ENCODE data around the gene NFE2L1.
A peak's percentile ranks its signal among the peaks of the same experiment; 100 is the strongest.

NFE2L1 gene

DNA sequence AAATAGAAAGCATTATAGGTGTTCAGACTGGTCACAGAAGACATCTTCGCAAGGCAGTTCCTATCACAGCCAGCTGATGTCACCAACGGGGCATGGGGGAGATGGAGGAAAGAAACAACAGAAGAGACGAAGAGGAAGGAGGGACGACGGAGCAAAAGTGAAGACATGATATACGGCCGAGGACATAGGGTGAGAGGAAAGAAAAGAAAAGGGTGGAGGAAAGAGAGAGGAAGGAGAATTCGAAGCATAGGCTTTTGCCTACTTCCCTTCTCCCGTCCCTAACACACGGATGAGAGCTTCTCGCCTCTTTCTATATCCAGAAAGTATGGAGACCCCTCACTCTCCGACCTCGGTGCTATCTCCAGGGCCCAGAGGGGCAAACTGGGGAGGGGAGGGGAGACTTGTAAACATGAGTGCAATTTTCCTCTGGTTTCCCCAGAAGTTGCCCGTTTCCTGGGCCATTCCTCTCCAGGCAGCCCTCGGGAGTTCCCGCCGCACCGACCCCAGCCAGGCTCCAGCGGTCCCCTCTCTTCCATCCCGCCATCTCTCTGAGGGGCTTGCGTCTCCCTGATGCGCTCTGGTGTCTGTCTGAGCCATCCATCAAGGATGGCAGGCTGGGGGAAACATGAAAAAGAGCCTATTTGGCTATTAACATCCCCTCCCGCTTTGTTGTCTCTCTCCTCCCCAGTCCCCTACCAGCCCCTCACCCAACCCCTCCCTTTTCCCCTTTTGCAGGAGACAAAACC lies 36.6 kb upstream of the NFE2L1 start:
- Histone ChIP-seq H3K27ac (peak overlapping the region; percentile 96), H3K9me3 (ENCODE audit: severe bottlenecking) (no peaks in the 10 kb centered on the region)
- DNase-seq = peak; percentile 90

DNA sequence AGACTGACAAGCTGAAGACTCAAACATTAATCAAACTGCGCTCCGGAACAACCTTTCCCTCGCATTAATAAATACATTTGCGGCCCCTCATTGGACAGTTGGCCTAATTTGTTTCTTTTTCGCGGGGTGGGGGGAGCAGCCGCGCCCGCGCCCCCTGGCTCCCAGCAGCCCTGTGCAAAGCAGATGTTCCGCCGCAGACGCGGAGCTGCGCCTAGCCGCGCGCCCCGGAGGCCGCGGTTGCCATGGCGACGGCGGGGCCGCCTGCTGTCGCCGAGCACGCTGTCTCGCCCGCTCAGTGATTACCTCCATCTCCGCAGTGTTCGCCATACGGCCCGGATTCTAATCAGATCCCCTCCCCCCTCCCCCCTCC lies 36.0 kb upstream of the NFE2L1 start:
- TF ChIP-seq, protein P1, sequence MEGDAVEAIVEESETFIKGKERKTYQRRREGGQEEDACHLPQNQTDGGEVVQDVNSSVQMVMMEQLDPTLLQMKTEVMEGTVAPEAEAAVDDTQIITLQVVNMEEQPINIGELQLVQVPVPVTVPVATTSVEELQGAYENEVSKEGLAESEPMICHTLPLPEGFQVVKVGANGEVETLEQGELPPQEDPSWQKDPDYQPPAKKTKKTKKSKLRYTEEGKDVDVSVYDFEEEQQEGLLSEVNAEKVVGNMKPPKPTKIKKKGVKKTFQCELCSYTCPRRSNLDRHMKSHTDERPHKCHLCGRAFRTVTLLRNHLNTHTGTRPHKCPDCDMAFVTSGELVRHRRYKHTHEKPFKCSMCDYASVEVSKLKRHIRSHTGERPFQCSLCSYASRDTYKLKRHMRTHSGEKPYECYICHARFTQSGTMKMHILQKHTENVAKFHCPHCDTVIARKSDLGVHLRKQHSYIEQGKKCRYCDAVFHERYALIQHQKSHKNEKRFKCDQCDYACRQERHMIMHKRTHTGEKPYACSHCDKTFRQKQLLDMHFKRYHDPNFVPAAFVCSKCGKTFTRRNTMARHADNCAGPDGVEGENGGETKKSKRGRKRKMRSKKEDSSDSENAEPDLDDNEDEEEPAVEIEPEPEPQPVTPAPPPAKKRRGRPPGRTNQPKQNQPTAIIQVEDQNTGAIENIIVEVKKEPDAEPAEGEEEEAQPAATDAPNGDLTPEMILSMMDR (IDR thresholded peaks at IDR 0.05; ENCODE audit: low read depth, low read length) = peak; percentile 11; the same call in 1 of the 2 replicates
- H3K27me3 ChIP-seq (ENCODE audit: insufficient read depth, low read depth, severe bottlenecking) = no peaks in the 10 kb centered on the region
- H3K9me3 ChIP-seq (ENCODE audit: severe bottlenecking) = no peaks in the 10 kb centered on the region
- H3K27ac ChIP-seq = peak overlapping the region; percentile 96
- H3K4me3 ChIP-seq (ENCODE audit: low read depth, low read length) = peak overlapping the region; percentile 70
- H3K36me3 ChIP-seq = no peaks in the 10 kb centered on the region
- peak; percentile 98 for DNase-seq

More for the DNA sequence above, 36.6 kb upstream of the NFE2L1 start:
- Histone ChIP-seq H3K36me3 (no peaks in the 10 kb centered on the region), H3K4me3 (ENCODE audit: low read depth, low read length) (peak overlapping the region; percentile 70), H3K27me3 (ENCODE audit: insufficient read depth, low read depth, severe bottlenecking) (no peaks in the 10 kb centered on the region)
- TF ChIP-seq, protein P1 (IDR thresholded peaks at IDR 0.05; ENCODE audit: low read depth, low read length) = peak; percentile 83

DNA sequence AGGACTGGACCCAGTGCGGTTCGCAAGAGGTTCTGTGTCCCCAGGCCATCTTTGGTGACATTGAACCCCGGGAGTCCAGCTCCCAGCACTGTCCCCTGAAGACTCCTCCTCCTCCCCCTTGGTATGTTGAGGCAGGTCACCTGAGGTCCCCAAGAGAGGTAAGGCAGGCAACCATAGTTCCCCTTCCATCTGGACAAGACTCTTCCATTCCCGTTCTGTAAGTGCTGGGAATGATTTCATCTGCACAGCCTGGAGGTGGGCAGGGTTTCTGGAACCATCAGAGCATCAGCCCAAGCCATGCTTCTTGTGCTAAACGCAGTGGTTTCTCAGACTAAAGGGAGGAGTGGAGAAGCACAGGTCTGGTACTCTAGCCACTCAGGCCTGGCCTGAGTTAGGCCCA lies 35.5 kb upstream of the NFE2L1 start:
- peak overlapping the region; percentile 27; the same call in 1 of the 2 replicates for H3K4me3 ChIP-seq (ENCODE audit: low read depth, low read length)
- no peak for DNase-seq

DNA sequence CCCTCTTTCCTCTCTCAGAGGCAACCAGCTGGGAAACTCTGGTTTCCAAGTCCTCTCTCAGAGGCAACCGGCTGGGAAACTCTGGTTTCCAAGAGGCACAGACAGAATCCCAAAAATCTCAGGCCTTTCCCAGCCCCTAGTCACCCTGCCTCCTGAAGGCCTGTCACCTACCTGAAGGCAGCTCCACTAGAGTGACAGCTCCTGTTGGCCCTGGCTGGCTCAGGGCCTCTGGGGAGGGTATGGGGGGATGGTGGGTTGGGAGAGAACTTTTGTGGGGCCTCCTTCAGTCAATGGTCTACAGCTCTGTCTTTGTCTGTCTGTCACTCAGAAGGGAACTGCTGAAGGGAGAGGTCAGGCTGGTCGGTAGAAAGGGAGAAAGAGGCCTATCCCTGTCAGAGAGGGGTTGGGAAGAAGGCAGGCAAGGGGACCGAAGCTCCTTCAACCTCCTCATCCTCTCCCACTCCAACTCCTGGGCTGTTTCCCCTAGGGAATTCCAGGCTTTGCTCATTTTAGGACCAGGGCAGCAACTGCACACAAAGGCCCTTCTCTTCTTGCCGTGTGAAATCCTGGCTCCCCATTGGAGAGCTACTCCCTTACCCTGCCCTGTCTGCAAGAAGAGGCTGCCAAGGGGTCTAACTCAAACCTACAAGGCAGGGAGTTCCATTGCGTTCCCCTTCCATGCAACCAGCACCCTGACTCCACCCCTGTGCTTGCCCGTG lies 34.1 kb upstream of the NFE2L1 start:
- Histone ChIP-seq H3K27me3 (ENCODE audit: insufficient read depth, low read depth, severe bottlenecking) (no peaks in the 10 kb centered on the region), H3K27ac (peak overlapping the region; percentile 96), H3K9me3 (ENCODE audit: severe bottlenecking) (no peaks in the 10 kb centered on the region), H3K36me3 (no peaks in the 10 kb centered on the region), H3K4me3 (ENCODE audit: low read depth, low read length) (peak overlapping the region; percentile 17)
- DNase-seq = no peak
- TF ChIP-seq, protein P1 (IDR thresholded peaks at IDR 0.05; ENCODE audit: low read depth, low read length) = no peak

More for the DNA sequence above, 35.5 kb upstream of the NFE2L1 start:
- TF ChIP-seq, protein P1 (IDR thresholded peaks at IDR 0.05; ENCODE audit: low read depth, low read length) = no peak
- peak overlapping the region; percentile 96 for H3K27ac ChIP-seq
- H3K9me3 ChIP-seq (ENCODE audit: severe bottlenecking) = no peaks in the 10 kb centered on the region
- no peaks in the 10 kb centered on the region for H3K27me3 ChIP-seq (ENCODE audit: insufficient read depth, low read depth, severe bottlenecking)
- H3K36me3 ChIP-seq = no peaks in the 10 kb centered on the region

DNA sequence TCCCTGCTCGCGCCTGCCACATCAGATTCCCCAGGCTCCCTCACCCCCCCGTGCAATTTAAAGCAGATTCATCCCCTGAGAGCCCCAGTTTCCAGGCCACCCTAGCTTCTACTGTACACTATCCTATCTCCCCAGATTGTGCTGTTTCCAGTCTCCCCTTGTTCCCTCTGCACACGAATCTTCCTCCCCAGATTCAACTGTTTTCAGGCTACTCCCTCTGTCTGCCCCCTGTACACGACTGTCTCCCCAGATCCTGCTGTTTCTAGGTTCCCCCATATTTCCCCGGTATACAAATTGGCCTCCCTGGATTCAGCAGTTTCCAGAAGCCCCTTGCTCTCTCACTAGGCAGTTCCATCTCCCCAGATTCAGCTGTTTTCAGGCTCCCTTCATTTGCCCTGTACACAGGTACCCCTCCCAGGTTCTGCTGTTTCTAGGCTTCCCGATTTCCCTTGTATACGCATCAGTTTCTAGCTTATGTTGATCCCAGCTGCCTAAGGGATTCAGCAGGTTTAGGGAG lies 33.5 kb upstream of the NFE2L1 start:
- Histone ChIP-seq H3K4me3 (ENCODE audit: low read depth, low read length) (peak overlapping the region; percentile 17), H3K27me3 (ENCODE audit: insufficient read depth, low read depth, severe bottlenecking) (no peaks in the 10 kb centered on the region), H3K9me3 (ENCODE audit: severe bottlenecking) (no peaks in the 10 kb centered on the region), H3K27ac (peak overlapping the region; percentile 96), H3K36me3 (no peaks in the 10 kb centered on the region)
- TF ChIP-seq, protein P1 (IDR thresholded peaks at IDR 0.05; ENCODE audit: low read depth, low read length) = no peak
- peak; percentile 78 for DNase-seq

Measured in WERI-Rb-1 (cell line).